K562 (cell line): Measurements from ENCODE around the gene GPR55. TPM values are rescaled to one million over a fixed set of nuclear protein-coding genes. Genes with fewer than 3 reads are reported as not detected.

Source experiments
- ATAC-seq: fragments of 200-7000 bp; cut with Tn5 transposase; 3 replicates; pipeline ENCODE4 v1.9.1; 2020; ENCODE audit warnings: moderate library complexity
- BruUV-seq: library from RNA; stranded (reverse); fragments of 400-500 nt; replicated peaks from 2 replicates; lab custom pipeline; 2021; lab: Mats Ljungman, UMichigan
- CTCF ChIA-PET: fragments of 300-600 bp; formaldehyde crosslinking; extraction: SDS; loops from one replicate; lab custom pipeline; 2021; ENCODE audit warnings: low intra/inter-chr PET ratio; lab: Yijun Ruan, JAX
- POLR2A ChIA-PET: fragments of 300-600, 350-650 bp; sonication (Branson Sonifier 250); formaldehyde crosslinking; extraction: SDS; loops from one replicate; lab custom pipeline; 2021; ENCODE audit warnings: antibody characterized with exemption, inconsistent platforms; lab: Yijun Ruan, JAX
- DNase-seq, 4 experiments: peaks; one replicate each; pipeline versions ENCODE4 v3.0.0 to v3.0.0-alpha.2; 2011 to 2018; ENCODE audit warnings: low spot score in 3 of 4, mixed read lengths in 3 of 4; ENCODE audit errors: extremely low read depth in 1 of 4
- FAIRE-seq: peaks from 2 replicates; lab custom pipeline; 2011; peaks lifted over from hg19 to GRCh38; lab: Jason Lieb, UNC
- H2AFZ ChIP-seq: 2 replicates; pipeline ENCODE4 v1.6.0; 2011; ENCODE audit warnings: low read depth, low read length, control low read depth, inconsistent platforms
- H3K27ac ChIP-seq: fragments of 200-600 bp; 3 replicates; pipeline ENCODE4 v1.8.0; 2011; ENCODE audit warnings: low read depth, mild to moderate bottlenecking, control low read depth, inconsistent platforms, low read length, moderate library complexity, mixed read lengths; ENCODE audit errors: extremely low read depth
- H3K27me3 ChIP-seq, 2 experiments: fragments of 300-600 bp in 1 of 2; 2 replicates in 1 of 2; 3 replicates in 1 of 2; pipeline versions ENCODE4 v1.6.0 to v1.8.0; 2011; ENCODE audit warnings: inconsistent platforms in 2 of 2, low read length in 2 of 2, mild to moderate bottlenecking in 1 of 2, mixed read lengths in 1 of 2, moderate library complexity in 1 of 2; ENCODE audit not compliant: control insufficient read depth in 2 of 2, insufficient read depth in 2 of 2
- H3K36me3 ChIP-seq: fragments of 300-600 bp; 3 replicates; pipeline ENCODE4 v1.8.0; 2011; ENCODE audit warnings: mild to moderate bottlenecking, low read length, inconsistent platforms; ENCODE audit not compliant: control insufficient read depth, insufficient read depth
- H3K4me1 ChIP-seq, 2 experiments: fragments of 200-600 bp in 1 of 2; replicated peaks in 1 of 2; 2 replicates in 1 of 2; 3 replicates in 1 of 2; pipeline versions ENCODE4 v1.5.1 to v1.8.0; 2011; ENCODE audit warnings: inconsistent platforms in 2 of 2, low read length in 2 of 2, mild to moderate bottlenecking in 1 of 2, mixed read lengths in 1 of 2, moderate library complexity in 1 of 2; ENCODE audit not compliant: control insufficient read depth in 2 of 2, insufficient read depth in 2 of 2
- H3K4me2 ChIP-seq: 2 replicates; pipeline ENCODE4 v1.6.1; 2011; ENCODE audit warnings: low read length, control low read depth, inconsistent platforms, mixed read lengths; ENCODE audit not compliant: insufficient read depth
- H3K4me3 ChIP-seq: fragments of 200-600 bp; sonication (generic), shearing (Covaris generic); 2 replicates; pipeline ENCODE4 v1.5.1; 2016; ENCODE audit warnings: control low read depth, inconsistent platforms
- H3K79me2 ChIP-seq: fragments of 200-600 bp; 3 replicates; pipeline ENCODE4 v1.8.0; 2011; ENCODE audit warnings: low read length, inconsistent platforms; ENCODE audit not compliant: control insufficient read depth, insufficient read depth
- H3K9ac ChIP-seq, 2 experiments: 2 replicates each; pipeline versions ENCODE4 v1.6.0 to v1.6.1; 2011; ENCODE audit warnings: low read depth in 2 of 2, low read length in 2 of 2, control low read depth in 1 of 2, inconsistent platforms in 1 of 2, mild to moderate bottlenecking in 1 of 2, mixed read lengths in 1 of 2; ENCODE audit not compliant: insufficient read depth in 1 of 2
- H3K9me1 ChIP-seq: one replicate; pipeline ENCODE4 v1.6.0; 2011; ENCODE audit warnings: inconsistent platforms, mild to moderate bottlenecking, low read length, moderate library complexity; ENCODE audit not compliant: control insufficient read depth, insufficient read depth
- H3K9me3 ChIP-seq: replicated peaks from 2 replicates; pipeline ENCODE4 v1.5.1; 2011; ENCODE audit warnings: low read depth, low read length, inconsistent platforms; ENCODE audit not compliant: control insufficient read depth, insufficient read depth
- H4K20me1 ChIP-seq: replicated peaks from 2 replicates; pipeline ENCODE4 v1.6.1; 2011; ENCODE audit warnings: low read length, inconsistent platforms, mixed read lengths; ENCODE audit not compliant: control insufficient read depth, insufficient read depth
- BRCA1 ChIP-seq, 2 experiments: fragments of 450-650 bp in 1 of 2; sonication (generic) in 1 of 2; formaldehyde crosslinking in 1 of 2; IDR thresholded peaks; 2 replicates each; pipeline versions ENCODE4 v1.5.0 to v1.6.1; 2017 to 2020; ENCODE audit warnings: mild to moderate bottlenecking in 1 of 2, missing genetic modification reagents in 1 of 2
- GTF2E2 ChIP-seq: fragments of 200-800 bp; sonication (Bioruptor generic); IDR thresholded peaks from 2 replicates; pipeline ENCODE4 v1.6.1; 2016; ENCODE audit warnings: missing genetic modification characterization, missing compliant biosample characterization
- HDAC1 ChIP-seq, 2 experiments: fragments of 450-650 bp; IDR thresholded peaks; 2 replicates each; pipeline ENCODE4 v1.6.1; 2016 to 2017; ENCODE audit warnings: inconsistent platforms in 1 of 2, mild to moderate bottlenecking in 1 of 2, moderate library complexity in 1 of 2
- KDM2B ChIP-seq: fragments of 250-450 bp; sonication (Bioruptor Pico); IDR thresholded peaks from 2 replicates; pipeline ENCODE4 v1.8.0; 2021; ENCODE audit warnings: mild to moderate bottlenecking, moderate library complexity
- KLF10 ChIP-seq: fragments of 250-450 bp; sonication (Bioruptor Pico); IDR thresholded peaks from 2 replicates; pipeline ENCODE4 v1.6.1; 2021; ENCODE audit warnings: matching md5 sums
- SREBF1 ChIP-seq: fragments of 150-350 bp; IDR thresholded peaks from 2 replicates; pipeline ENCODE4 v1.6.1; 2014; ENCODE audit warnings: antibody characterized with exemption, low read depth, low read length, borderline replicate concordance
- SRF ChIP-seq, 2 experiments: fragments of 250-450, 450-650 bp in 1 of 2; sonication (Bioruptor Pico) in 1 of 2; sonication (generic) in 1 of 2; formaldehyde crosslinking; IDR thresholded peaks; 2 replicates each; pipeline versions ENCODE4 v1.5.0 to v1.5.1; 2020 to 2022; ENCODE audit warnings: mild to moderate bottlenecking in 1 of 2, missing genetic modification reagents in 1 of 2
- ZBED1 ChIP-seq: IDR thresholded peaks from 2 replicates; pipeline ENCODE4 v1.6.1; 2014
- ZNF444 ChIP-seq: fragments of 250-450 bp; sonication (Bioruptor Pico); IDR thresholded peaks from 2 replicates; pipeline ENCODE4 v1.4.0; 2020; ENCODE audit warnings: mild to moderate bottlenecking, moderate library complexity
- WGBS: fragments of 100-300 bp; shearing (Covaris generic); methylation state at CpG from one replicate; pipeline ENCODE4 v1.1.6; 2016; ENCODE audit warnings: low coverage, mixed read lengths; ENCODE audit not compliant: insufficient coverage; ENCODE audit errors: missing lambda C conversion rate; 5-methylcytosine and 5-hydroxymethylcytosine counted together
- in situ Hi-C: fragments of 300-500 bp; cut with MboI; formaldehyde crosslinking; loops from 4 replicates; pipeline ENCODE4 v1.15.0; 2018; ENCODE audit warnings: inconsistent platforms, mixed read lengths
- intact Hi-C: fragments of 100-400 bp; cut with micrococcal nuclease; formaldehyde crosslinking; loops from 2 replicates; pipeline ENCODE4 v1.14.2; 2022
- polyA plus RNA-seq, 8 experiments: library from polyadenylated mRNA; depleted of rRNA in 4 of 8; stranded (reverse) in 5 of 8; unstranded in 3 of 8; fragments of >200 nt; fragmentation: Nextera tagmentation in 2 of 8; fragmentation: Illumina TruSeq in 1 of 8; extraction: Ambion mirVana in 2 of 8; extraction: Trizol in 1 of 8; gene quantifications; 2 replicates each; pipeline versions ENCODE4 v1.2.1 to v1.2.3, GENCODE V29; 2011 to 2014; ENCODE audit warnings: inconsistent platforms in 1 of 8, missing spikeins in 1 of 8
- total RNA-seq, 7 experiments: library from RNA; depleted of rRNA in 6 of 7; stranded (reverse); fragments of >200 nt in 6 of 7; fragmentation: Illumina TruSeq in 2 of 7; extraction: Trizol in 2 of 7; gene quantifications; 2 replicates each; pipeline versions ENCODE4 v1.2.1 to v1.2.3, GENCODE V29; 2011 to 2021; ENCODE audit warnings: low replicate concordance in 1 of 7
- TF ChIP-seq, protein P1 (sequence below): fragments of 450-650 bp; IDR thresholded peaks from 2 replicates; pipeline ENCODE4 v1.6.1; 2016
- TF ChIP-seq, protein P2 (sequence below): sonication (generic); formaldehyde crosslinking; IDR thresholded peaks from 2 replicates; pipeline ENCODE4 v1.5.0; 2020; ENCODE audit warnings: missing genetic modification reagents

GPR55 gene
- total and polyA plus RNA-seq, 9 of the 15 experiments (the other 6 are each of a cell fraction or from before 2014, with no cell fraction given), result 0.11 to 0.49 (median 0.27) TPM

DNA sequence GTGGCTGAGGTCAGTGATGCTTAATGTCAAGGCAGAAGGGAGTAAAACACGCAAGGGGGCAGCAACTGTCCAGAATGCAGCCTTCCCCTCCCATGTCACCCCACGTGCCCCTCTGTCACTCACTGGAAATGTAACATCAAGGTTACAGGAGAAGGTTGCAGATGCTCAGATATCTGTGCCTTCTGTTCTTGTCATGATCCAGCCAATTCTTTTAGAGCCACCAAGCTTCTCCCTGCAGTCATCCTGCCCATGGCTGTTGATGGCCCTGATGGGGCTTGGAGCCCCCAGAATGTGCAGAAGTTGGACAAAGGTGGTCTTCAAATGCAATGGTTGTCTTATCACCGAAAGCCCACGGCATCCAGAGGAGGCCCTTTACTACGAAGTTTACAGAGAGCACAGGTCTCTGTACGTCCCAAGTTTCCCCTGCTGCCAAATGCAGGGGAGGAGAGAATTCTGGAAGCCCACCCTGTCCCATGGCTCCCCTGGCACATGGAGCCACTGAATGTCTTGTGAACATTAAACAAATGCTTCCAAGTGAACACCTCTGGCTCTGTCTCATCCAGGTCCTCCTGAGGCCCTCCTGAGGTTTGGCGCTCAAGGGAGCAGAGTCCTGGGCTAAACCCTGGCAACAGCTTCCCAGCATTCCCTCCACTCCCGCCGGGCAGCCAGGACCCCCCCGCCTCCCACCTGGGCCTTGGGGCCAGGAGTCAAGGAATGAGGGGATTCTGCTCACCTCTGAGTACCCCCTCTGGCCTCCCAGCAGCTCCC is 4.5 kb upstream of the GPR55 start (continued):
- TF ChIP-seq, protein P1, sequence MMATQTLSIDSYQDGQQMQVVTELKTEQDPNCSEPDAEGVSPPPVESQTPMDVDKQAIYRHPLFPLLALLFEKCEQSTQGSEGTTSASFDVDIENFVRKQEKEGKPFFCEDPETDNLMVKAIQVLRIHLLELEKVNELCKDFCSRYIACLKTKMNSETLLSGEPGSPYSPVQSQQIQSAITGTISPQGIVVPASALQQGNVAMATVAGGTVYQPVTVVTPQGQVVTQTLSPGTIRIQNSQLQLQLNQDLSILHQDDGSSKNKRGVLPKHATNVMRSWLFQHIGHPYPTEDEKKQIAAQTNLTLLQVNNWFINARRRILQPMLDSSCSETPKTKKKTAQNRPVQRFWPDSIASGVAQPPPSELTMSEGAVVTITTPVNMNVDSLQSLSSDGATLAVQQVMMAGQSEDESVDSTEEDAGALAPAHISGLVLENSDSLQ, result peak; percentile 55
- TF ChIP-seq SREBF1 (no peak), BRCA1 (IDR thresholded peaks at IDR 0.05) (no peak), BRCA1 (CRISPR knock-in tag; IDR thresholded peaks at IDR 0.05) (no peak)
- TF ChIP-seq, protein P2, sequence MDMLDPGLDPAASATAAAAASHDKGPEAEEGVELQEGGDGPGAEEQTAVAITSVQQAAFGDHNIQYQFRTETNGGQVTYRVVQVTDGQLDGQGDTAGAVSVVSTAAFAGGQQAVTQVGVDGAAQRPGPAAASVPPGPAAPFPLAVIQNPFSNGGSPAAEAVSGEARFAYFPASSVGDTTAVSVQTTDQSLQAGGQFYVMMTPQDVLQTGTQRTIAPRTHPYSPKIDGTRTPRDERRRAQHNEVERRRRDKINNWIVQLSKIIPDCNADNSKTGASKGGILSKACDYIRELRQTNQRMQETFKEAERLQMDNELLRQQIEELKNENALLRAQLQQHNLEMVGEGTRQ, result peak; percentile 53
- TF ChIP-seq, all 486 proteins: peak for 9

DNA sequence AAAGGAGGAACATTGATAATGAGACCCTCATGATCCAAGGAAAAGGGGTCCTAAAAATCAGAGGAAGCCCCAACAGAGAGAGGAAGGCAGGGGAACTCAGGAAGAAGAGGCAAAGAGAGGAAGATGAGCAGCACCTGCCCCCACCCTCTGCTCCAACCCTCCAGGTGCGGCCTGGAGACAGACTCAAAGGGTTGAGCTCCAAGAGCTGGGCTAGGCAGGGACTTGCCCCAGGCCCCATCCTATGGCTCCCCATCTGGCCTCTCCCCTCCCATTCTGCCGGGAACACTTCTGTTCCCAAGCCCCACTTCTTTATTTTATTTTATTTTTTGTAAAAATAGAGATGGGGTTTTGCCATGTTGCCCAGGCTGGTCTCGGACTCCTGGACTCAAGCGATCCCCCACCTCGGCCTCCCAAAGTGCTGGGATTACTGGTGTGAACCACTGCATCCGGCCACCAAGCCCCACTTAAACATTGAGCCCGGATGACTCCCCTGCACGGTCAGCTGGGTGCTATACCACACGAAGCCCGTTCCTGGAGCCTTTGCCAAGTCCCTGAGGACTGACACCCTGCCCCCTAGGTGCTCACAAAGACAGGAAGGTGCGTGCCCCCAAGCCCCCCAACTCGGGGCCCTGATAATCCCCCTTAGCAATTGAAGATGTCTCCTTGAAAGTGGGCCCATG is 3.8 kb upstream of the GPR55 start:
- in situ Hi-C loops, result no loop called here
- intact Hi-C loops, result no loop called here
- H3K79me2 ChIP-seq, result no peaks in the 10 kb centered on the region
- DNase-seq (no peak), FAIRE-seq (no peak), ATAC-seq (no peak)
- 9% methylated on average over 8 of the region's 12 CpGs for WGBS
- ChIA-PET POLR2A (no interaction called here), CTCF (no interaction called here)
- no peak overlapping the region for H2AFZ ChIP-seq
- H3K9me3 ChIP-seq, result no peaks in the 10 kb centered on the region
- H3K4me3 ChIP-seq, result no peak overlapping the region
- no TSS peak for BruUV-seq
- H3K9me1 ChIP-seq, result no peaks in the 10 kb centered on the region
- no peak overlapping the region for H3K9ac ChIP-seq
- H4K20me1 ChIP-seq, result no peaks in the 10 kb centered on the region
- peaks cover 0 to 5% of the 10 kb centered on the region in 2 experiments; a peak in 2 of 5 replicates for H3K4me1 ChIP-seq
- peaks cover 4 to 64% of the 10 kb centered on the region in 2 experiments; a peak in 4 of 5 replicates for H3K27me3 ChIP-seq
- no peak overlapping the region for H3K27ac ChIP-seq
- TF ChIP-seq ZNF444 (CRISPR knock-in tag) (no peak), GTF2E2 (tag) (no peak), ZBED1 (no peak), KLF10 (CRISPR knock-in tag) (no peak), SRF (CRISPR knock-in tag; IDR thresholded peaks at IDR 0.05) (no peak), HDAC1 (IDR thresholded peaks at IDR 0.05) (no peak), KDM2B (CRISPR knock-in tag) (no peak)
- no peaks in the 10 kb centered on the region for H3K36me3 ChIP-seq
- no peak overlapping the region for H3K4me2 ChIP-seq
